Brain microvascular endothelial cell (primary cell): ENCODE measurements around the gene FAM163B.
A peak's percentile ranks its signal among the peaks of the same experiment; 100 is the strongest.

ENCODE experiments used
- DNase-seq: peaks from one replicate; pipeline ENCODE4 v3.0.0-alpha.2; 2020
- H3K27ac ChIP-seq: fragments of 250-450 bp; sonication (Bioruptor Pico); 2 replicates; pipeline ENCODE4 v1.5.1; 2020; ENCODE audit warnings: mild to moderate bottlenecking, moderate library complexity
- H3K27me3 ChIP-seq: fragments of 250-450 bp; sonication (Bioruptor Pico); replicated peaks from 2 replicates; pipeline ENCODE4 v1.5.1; 2020; ENCODE audit warnings: mild to moderate bottlenecking
- H3K36me3 ChIP-seq: fragments of 250-450 bp; sonication (Bioruptor Pico); replicated peaks from 2 replicates; pipeline ENCODE4 v1.5.1; 2020; ENCODE audit warnings: mild to moderate bottlenecking
- H3K4me3 ChIP-seq: 2 replicates; pipeline ENCODE4 v1.5.1; 2011; ENCODE audit warnings: low read depth, mild to moderate bottlenecking, control low read depth, low read length, moderate library complexity
- CTCF ChIP-seq: IDR thresholded peaks from 2 replicates; pipeline ENCODE4 v1.5.1; 2011; ENCODE audit warnings: low read depth, mild to moderate bottlenecking, moderate library complexity, low read length, control low read depth, inconsistent platforms; ENCODE audit errors: missing control alignments
- in situ Hi-C: cut with HindIII; loops from 2 replicates; pipeline ENCODE4 v1.10.0; 2017; ENCODE audit warnings: low sequenced_read_pairs, low pct_ligation_motif_present

Gene FAM163B

GRCh38 chr9:133576875-133577736, 32.1 kb downstream of the FAM163B start:
- Histone ChIP-seq H3K4me3 (no peak overlapping the region), H3K36me3 (no peaks in the 10 kb centered on the region), H3K27ac (no peak overlapping the region), H3K27me3 (no peaks in the 10 kb centered on the region)
- in situ Hi-C loops = no loop called here
- peak; percentile 11 for DNase-seq
- TF ChIP-seq CTCF = no peak

GRCh38 chr9:133576031-133576874, 32.9 kb downstream of the FAM163B start:
- no peak for DNase-seq
- Histone ChIP-seq H3K27ac (no peak overlapping the region), H3K27me3 (no peaks in the 10 kb centered on the region), H3K36me3 (no peaks in the 10 kb centered on the region), H3K4me3 (no peak overlapping the region)
- TF ChIP-seq CTCF = no peak
- in situ Hi-C loops = no loop called here

GRCh38 chr9:133575186-133576030, 33.8 kb downstream of the FAM163B start:
- Histone ChIP-seq H3K36me3 (no peaks in the 10 kb centered on the region), H3K27ac (no peak overlapping the region), H3K4me3 (no peak overlapping the region), H3K27me3 (no peaks in the 10 kb centered on the region)
- no peak for TF ChIP-seq CTCF
- in situ Hi-C loops = no loop called here
- DNase-seq = no peak

- no peak overlapping the region for H3K27ac ChIP-seq
- no peak for TF ChIP-seq CTCF
- no peak for DNase-seq
- H3K36me3 ChIP-seq = no peaks in the 10 kb centered on the region
- in situ Hi-C loops = no loop called here
- H3K27me3 ChIP-seq = no peaks in the 10 kb centered on the region
- no peak overlapping the region for H3K4me3 ChIP-seq
Measured at GRCh38 chr9:133574771-133575170, 34.4 kb downstream of the FAM163B start.

GRCh38 chr9:133573791-133574515, 35.2 kb downstream of the FAM163B start:
- H3K27me3 ChIP-seq = no peaks in the 10 kb centered on the region
- no peak for TF ChIP-seq CTCF
- no peaks in the 10 kb centered on the region for H3K36me3 ChIP-seq
- DNase-seq = no peak
- H3K4me3 ChIP-seq = no peak overlapping the region
- no peak overlapping the region for H3K27ac ChIP-seq
- in situ Hi-C loops = no loop called here
